HL-60 (cell line): Measurements from ENCODE around the gene GXYLT2.

Source experiments
- CTCF ChIP-seq: IDR thresholded peaks from one replicate; pipeline ENCODE4 v1.5.1; 2011; ENCODE audit warnings: low read length, control low read depth, inconsistent platforms; ENCODE audit not compliant: insufficient read depth
- SPI1 ChIP-seq: IDR thresholded peaks from 2 replicates; pipeline ENCODE4 v1.6.1; 2012; ENCODE audit warnings: low read depth, mild to moderate bottlenecking, borderline replicate concordance

- TF ChIP-seq SPI1 (no peak), CTCF (no peak)
Measured at GRCh38 chr3:72897758-72898007, 9.8 kb downstream of the GXYLT2 start.
